Superior temporal gyrus (tissue), 1 donor: ENCODE measurements around the gene OR4F17.
"Not testable (repeated sequence)": the region's sequence is repeated elsewhere in the genome, so short reads cannot be mapped to it uniquely, and the experiment has no call there.

Experiments used
- DNase-seq: peaks from one replicate; pipeline ENCODE4 v3.0.0-alpha.2; 2016; ENCODE audit errors: extremely low spot score

The OR4F17 gene, protein sequence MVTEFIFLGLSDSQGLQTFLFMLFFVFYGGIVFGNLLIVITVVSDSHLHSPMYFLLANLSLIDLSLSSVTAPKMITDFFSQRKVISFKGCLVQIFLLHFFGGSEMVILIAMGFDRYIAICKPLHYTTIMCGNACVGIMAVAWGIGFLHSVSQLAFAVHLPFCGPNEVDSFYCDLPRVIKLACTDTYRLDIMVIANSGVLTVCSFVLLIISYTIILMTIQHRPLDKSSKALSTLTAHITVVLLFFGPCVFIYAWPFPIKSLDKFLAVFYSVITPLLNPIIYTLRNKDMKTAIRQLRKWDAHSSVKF

DNA sequence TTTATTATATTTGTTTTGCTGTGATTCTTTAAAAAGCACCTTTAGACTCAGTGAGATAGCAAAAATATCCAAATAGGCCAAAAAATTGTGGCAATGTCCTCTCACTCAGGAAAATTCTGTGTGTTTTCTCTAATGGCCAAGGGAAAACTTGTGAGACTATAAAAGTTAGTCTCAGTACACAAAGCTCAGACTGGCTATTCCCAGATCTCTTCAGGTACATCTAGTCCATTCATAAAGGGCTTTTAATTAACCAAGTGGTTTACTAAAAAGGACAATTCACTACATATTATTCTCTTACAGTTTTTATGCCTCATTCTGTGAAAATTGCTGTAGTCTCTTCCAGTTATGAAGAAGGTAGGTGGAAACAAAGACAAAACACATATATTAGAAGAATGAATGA is at the start of gene OR4F17:
Gene OR4F17, plus strand, starts transcription at position 301 of the 400 bp plus-strand sequence. CDS start 3,575 bp downstream, outside the sequence.
- not testable (repeated sequence) for DNase-seq

DNA sequence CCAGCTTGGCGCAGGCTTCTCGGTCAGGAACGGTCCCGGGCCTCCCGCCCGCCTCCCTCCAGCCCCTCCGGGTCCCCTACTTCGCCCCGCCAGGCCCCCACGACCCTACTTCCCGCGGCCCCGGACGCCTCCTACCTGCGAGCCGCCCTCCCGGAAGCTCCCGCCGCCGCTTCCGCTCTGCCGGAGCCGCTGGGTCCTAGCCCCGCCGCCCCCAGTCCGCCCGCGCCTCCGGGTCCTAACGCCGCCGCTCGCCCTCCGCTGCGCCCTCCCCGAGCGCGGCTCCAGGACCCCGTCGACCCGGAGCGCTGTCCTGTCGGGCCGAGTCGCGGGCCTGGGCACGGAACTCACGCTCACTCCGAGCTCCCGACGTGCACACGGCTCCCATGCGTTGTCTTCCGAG is 36.1 kb upstream of the OR4F17 start:
- DNase-seq, result not testable (repeated sequence)

DNA sequence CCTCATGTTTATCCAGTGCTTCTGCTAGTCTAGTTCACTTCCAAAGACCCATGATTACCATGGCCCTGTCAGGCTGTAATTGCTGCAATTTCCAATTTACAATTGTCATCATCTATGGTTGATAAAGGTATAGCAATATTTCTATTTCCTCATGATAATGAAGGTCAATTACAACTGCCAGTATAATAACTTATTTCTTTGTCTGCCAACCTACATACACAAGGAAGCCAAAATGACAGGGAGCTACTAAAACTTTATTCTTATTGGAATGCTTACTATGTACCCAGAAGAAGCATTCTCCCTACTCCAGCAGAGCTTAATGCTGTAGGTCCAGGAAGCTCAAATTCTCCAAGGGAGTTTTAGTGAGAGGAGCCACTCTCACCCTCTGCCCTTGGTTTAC is 24.0 kb upstream of the OR4F17 start:
- DNase-seq, result not testable (repeated sequence)

DNA sequence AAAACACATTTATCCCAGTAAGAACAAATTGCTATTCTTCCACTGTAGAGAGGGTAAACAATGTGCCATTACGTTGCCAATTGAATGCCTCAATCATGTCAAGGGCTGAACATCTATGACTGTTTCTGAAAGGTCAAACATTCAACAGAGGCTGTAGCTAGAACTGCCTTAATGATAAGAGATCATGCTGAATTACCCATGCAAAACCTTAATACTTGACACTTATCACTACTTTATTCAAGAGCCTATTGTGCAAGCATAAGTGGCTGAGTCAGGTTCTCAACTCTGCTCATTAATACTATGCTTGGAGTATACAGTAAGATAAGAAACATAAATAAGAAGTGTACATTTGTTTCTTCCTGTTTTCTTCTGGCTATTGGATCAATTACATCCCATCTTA is 23.3 kb upstream of the OR4F17 start:
- DNase-seq, result not testable (repeated sequence)

DNA sequence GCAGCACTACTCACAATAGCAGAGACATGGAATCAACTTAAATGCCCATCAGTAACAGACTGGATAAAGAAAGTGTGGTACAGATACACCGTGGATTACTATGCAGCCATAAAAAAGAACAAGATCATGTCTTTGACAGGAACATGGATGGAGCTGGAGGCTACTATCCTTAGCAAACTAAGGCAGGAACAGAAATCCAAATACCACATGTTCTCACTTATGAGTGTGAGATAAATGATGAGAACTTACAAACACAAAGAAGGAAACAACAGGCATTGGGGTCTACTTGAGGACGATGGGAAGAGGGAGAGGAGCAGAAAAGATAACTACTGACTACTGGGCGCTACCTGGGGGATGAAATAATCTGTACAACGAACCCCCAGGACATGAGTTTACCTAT is 16.2 kb upstream of the OR4F17 start:
- not testable (repeated sequence) for DNase-seq

DNA sequence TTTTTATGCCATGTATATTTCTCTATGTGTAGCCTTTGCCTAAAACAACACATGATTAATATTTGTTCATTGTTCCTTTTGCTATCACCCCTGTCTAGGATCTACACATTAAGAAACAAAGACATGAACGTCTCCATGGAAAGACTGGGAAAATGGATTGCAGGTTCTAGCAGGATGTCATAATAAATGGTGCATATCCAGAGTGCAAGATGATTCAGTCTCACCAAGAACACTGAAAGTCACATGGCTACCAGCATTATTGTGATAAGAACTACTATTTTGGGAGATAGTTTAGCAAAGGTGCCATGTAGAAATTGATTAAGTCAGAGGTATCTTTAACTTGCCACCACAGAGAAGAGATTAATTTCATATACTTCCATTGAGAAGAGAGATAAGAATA is 12.1 kb upstream of the OR4F17 start:
- DNase-seq, result not testable (repeated sequence)

DNA sequence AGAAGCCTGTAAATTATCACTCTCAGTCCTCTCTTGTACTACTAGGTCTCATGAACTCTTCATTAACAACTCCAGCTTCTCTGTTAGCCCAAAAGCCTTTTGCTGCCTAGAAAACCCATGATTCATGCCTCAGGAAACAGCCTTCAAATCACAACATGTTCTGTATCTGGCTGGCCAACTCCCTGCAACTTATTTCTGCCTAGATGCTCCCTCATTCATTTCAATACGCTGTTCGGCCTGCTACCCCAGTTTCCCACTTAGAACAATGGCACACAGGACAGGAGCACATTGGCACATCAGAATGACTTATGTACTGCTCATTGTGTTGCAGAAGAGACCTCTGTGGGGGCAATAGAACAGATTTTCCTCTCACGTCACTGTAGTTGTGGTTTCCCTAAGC is 9.3 kb upstream of the OR4F17 start:
- DNase-seq, result not testable (repeated sequence)

DNA sequence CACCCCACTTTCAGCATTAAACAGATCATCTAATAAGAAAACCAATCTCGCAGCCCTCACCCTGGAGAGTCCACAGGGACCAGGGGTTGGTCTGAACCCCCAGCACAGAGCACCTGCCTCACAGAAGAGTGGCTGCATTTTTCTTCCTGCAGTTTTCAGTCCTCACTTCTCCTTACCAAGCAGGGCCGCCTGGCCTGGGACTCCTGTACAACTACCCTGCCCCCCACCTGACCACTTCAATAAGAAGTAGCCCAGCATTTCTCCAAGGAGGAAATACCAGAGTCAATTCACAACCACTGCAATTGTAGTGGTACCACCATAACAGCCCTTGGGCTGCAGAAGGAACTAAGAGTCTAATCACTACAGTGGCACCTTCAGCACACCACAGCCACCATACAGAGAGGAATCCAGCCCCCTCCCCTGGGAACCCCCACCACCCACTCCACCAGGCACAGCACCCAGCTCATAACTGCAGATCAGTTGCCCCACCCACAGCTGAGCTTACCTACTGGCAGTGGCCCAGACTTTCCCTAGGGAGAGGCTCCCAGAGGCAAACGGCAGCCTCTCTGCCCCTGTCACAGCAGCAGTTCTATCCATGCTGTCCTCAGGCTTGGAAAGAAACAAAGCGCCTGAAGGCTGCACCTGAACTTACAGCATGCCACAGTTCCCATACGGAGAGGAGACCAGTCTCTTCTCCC is 13.7 kb downstream of the OR4F17 start:
- DNase-seq, result not testable (repeated sequence)
